CD4-positive, alpha-beta T cell treated with Interferon alpha-2 for 1 hour (primary cell): ENCODE measurements around the gene SYNPO.

Experiments used
- DNase-seq, 2 donors: peaks; one replicate each; pipeline ENCODE4 v3.0.0-alpha.2; 2020 to 2022

The SYNPO gene

DNA sequence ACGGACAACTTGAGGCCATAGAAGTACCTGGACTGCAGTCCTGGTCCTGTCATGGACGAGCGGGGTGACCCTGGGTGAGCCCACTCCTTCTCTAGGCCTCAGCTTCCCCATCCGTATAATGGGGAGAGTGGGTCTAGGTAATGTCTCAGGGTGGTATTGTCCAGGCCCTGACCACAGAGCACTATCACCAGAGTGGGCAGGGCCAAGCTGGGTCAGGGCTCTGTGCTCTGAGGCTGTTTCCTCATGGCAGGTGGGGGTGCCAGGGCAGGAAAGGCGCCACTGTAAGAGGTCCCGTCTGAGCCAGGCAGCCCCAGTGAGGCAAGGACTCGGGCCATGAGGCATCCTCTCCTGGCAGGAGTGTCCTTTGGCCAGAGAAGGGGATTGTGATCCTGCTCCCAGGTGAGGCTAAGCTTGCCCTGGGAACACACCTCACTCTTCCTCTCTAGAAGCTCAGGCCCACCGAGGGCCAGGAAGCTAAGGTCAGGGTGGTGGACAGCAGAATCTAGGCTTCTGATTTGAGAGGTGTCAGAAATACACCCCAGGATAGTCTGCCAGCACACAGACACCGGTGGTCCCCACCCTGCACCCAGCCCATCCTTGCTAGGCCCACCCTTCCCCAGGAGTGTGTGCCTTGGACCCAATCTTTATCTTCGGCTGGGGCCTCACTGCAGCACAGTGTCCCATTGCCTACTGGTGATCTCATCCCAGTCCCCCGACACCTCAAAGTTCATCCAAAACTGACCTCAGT, 19.1 kb downstream of the SYNPO start:
- DNase-seq = no peak

DNA sequence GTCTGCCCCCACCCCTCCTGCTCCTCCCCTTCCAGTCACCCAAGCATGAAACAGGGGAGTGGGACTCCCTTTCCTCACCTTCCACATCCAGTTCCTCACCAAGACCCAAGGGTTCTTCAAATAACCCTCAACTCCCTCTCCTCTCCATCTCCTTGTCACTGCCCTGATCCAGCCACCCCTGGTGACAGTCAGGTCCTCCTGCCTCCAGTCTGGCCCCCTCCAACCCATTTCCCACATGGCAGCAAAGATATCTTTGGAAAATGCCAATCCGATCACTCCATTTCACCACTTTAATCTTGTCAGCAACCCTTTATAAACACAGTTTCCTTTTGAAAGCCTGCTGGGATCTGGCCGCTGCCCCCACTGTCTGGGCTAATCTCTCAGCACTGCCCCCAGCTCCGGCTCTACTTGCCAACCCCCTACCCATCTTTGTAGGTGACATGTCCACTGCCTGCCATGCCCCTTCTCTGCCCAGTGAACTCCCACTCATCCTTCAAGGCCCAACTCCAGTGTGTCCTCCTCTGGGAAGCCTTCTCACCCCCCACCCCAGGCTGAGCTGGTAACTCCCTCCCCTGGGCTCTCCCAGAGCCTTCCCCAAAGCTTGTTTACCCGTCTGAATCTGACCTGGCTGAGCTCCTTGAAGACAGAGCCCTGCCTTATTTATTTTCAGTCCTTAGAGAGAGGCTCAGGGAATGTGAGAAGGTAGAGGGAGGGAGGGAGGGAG, 19.8 kb downstream of the SYNPO start:
- DNase-seq = no peak

GRCh38 chr5:150661086-150661485, 20.6 kb downstream of the SYNPO start, which contains the start of gene MYOZ3:
TSS of gene MYOZ3 (plus strand) at chr5:150661251. CDS start at chr5:150662942, 1,691 bp downstream.
- no peak for DNase-seq

DNA sequence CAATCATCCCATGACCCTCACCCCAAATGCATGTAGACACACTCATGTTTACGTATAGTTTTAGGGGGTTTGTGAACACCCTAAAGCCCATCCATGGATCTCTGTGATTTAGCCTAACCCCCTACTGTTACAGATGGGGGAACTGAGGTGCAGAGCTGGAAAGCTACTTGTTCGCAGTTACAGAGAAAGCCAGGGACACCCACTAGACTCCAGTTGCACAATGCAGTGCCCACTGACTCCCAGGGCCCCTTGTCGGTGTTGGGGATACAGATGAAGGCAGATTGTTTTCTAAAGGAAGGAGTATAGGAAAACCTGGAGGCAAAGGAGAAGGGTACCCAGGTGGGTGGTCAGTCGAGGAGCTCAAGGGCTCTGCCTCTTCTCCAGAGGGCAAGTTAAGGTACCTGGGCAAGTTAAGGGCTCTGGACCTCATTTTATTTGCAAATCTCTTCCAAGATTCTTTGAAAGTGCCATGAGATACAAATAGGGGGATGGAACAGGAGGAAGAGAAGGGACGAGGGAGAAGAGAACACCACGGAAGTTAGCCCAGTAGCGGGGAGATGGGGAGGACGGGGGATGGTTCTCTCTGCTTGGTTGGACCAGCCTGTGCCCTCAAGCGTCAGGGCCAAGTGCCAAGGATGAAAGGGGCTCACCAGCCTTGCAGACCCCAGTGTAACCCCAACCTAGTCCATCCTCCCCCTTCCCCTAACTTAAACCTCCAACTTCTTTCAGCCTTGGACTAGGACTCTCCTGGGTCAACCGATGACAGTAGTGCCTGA, 21.5 kb downstream of the SYNPO start:
- DNase-seq = no peak

DNA sequence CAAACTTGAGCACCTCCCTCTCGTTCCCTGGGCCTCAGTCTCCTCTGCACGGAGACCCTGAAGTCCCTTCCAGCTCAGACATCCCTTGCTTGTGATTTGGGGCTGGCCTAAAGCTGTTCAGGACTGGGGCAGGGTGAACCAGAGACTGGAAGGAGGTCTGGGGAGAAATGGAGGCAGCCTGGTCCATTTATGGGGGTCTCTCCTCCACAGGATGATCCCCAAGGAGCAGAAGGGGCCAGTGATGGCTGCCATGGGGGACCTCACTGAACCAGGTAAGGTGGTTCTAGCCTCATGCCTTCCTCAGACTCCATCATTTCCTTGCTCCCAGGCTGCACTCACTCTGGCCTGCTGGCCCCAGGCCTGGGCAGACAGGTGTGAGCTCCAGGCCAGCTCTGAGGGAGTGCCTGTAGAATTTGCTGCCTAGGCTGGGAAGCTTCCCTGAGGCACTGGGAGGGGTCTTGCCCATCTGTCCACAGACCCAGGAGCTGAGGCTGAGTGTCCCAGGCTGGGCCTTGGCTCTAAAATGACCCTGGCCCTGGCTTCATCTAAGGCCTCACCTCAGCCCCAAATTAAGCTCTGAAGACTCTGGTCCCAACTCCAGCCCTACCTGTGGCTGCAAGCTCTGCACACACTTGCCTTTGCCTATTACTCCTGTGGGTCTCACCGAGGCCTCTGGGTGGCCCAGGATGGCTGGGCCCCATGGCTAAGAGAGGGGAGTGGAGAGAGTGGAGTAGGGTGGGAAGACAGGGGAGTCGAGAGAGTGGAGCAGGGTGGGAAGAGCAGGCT, 22.5 kb downstream of the SYNPO start:
- DNase-seq = no peak

DNA sequence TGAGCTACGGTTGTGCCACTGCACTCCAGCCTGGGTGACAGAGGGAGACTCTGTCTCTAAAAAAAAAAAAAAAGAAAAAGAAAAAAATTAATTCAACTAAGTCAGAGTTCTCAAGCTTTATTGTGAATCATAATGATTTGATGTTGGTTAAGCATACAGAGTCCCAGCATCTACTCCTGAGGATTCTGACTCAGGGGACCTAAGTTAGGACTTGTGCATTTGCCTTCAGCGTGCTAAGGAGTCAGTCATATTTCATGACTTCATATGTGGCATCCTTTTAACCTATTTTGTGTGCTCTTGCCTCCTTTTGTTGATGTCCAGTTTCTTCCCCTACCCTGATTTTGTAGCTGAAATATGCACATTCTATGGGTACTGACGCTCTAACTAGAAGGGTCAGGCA, 23.5 kb downstream of the SYNPO start:
- DNase-seq = no peak

GRCh38 chr5:150665044-150665443, 24.6 kb downstream of the SYNPO start:
- no peak for DNase-seq

- DNase-seq = no peak
Measured at GRCh38 chr5:150670275-150670947, 30.0 kb downstream of the SYNPO start.

DNA sequence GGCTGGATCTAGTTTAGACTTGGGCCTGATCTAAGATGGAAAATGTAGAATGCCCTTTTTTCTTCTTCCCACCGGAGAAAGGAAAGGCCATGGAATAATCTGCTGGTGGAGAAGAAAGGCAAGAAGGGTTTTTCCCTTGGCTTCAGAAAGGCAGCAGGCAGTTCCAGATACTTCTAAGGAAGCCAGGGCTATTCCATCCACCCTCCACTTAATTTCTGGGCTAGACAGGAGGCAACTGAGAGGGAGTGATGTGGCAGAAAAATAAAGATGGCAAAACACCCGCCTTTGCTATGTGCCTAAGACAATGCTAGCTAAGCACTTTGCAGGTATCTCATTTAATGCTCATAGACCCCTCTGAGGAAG, 30.5 kb downstream of the SYNPO start:
- DNase-seq = no peak

DNA sequence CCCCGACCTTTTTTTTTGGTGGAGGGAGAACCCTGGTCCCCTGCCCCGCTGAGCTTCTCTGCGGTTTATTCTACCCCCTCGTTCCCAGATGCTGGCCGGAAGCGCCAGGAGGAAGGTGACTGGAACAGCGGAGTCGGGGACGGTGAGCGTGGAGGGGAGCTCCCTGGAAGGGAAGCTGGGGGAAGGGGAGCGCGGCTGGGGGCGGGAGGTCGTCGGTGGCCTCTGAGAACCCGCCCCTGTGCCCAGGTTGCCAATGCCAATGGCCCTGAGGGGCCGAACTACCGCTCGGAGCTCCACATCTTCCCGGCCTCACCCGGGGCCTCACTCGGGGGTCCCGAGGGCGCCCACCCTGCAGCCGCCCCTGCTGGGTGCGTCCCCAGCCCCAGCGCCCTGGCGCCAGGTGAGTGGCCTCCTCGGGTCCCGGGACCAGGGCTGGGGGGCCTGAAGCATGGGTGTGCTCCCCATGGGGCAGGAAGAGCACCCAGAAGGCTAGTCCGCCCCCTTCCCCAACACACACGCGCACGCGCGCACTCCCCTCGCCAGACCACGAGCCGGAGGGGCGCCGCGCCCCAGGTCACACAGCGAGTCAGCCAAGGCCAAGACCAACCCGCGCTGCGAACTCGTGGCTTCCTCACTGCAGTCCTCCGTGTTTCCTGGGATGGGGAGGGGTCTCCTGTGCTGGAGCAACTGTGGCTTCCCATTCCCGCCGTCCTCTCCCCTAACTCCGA, 31.2 kb downstream of the SYNPO start:
- peak in 1 of 2 donors; percentile 10 for DNase-seq

DNA sequence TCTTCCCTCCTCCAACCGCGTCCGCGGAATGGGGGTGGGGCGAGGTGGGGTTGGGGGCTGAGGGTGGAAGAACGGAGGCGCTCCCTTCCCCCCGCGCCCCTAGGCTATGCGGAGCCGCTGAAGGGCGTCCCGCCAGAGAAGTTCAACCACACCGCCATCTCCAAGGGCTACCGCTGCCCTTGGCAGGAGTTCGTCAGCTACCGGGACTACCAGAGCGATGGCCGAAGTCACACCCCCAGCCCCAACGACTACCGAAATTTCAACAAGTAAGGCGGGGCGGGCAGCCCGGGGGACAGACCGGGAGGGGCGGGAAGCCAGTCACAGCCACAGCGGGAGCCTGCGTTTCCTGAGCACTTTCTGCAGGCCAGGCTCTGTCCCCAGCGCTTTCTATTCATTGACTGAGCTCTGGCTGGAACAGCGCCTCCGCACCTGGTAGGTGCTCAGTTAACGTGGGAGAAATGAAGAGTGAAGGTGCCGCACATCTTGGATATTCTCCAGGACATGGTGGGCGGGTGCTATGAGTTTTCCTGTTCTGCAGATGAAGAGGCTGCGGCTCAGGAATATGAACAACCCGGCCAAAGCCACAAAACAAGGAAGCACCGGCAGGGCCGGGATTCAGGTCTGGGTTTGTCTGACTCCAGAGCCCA, 31.9 kb downstream of the SYNPO start:
- DNase-seq = peak in 1 of 2 donors; percentile 8

DNA sequence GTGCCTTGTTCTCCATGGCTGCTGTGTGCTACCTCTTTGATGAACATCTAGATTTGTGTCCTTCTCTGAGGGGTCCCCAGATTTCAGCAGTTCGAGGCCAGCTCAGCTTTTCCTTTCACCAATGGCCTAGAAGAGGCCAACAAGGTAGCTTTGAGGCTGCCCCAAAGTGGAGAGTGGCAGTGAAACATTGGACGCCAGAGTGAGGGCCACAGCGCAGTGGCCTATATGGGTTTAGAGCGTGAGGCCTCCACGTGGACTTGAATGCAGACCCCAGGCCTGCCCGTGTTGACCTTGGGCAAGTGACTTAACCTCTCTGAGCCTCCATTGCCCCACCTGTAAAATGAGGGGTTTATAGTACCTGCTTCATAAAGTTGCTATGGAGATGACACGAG, 32.4 kb downstream of the SYNPO start:
- no peak for DNase-seq

DNA sequence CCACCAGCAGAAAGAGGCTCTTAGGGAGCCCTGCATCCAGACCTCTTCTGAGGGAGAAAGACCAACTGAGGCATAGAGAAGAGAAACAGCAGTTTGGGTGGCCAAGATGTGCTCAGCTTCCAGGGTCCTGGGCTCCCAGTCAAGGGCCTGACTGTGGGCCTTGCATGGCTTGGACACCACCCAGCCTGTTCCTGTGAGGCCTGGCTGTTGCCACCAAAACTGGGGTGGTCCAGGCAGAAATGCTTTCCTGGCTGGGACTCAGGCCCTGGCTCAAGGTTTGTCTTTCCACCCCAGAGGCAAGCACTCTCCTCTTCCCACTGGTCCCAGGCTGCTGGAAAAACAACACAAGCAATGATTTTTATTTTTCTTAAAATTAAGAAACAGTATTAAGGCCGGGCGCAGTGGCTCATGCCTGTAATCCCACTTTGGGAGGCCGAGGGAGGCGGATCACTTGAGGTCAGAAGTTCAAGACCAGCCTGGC, 33.9 kb downstream of the SYNPO start:
- DNase-seq = no peak

- DNase-seq = no peak
Measured at GRCh38 chr5:150675069-150675468, 34.6 kb downstream of the SYNPO start.

- no peak for DNase-seq
Measured at GRCh38 chr5:150676578-150676977, 36.1 kb downstream of the SYNPO start.

GRCh38 chr5:150689120-150689519, 48.7 kb downstream of the SYNPO start:
- DNase-seq = no peak

DNA sequence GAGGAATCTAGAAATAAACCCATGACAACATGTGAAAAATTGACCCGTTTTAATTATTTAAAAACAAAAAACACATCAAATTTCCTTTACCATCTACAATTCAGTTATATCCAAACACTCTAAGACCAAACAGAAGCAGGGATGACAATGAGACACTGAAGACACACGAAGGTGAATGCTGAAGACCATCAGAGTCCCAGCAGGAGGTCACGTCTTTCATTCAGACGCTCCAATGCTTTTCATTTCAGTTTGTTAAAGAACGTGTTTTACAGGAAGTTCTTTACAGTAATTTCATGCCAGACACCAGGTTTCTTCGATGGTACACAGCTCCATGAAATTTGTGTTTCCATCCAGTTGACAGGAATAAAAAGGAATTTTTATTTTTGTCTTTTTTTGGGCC, 50.3 kb downstream of the SYNPO start:
- DNase-seq = no peak

GRCh38 chr5:150692276-150692675, 51.8 kb downstream of the SYNPO start:
- DNase-seq = no peak

GRCh38 chr5:150694612-150695011, 54.2 kb downstream of the SYNPO start:
- no peak for DNase-seq

- DNase-seq = no peak
Measured at GRCh38 chr5:150700246-150700593, 59.8 kb downstream of the SYNPO start.
